Posterior vena cava (tissue), 2 donors: ENCODE data around the gene TTC27. TPM values are rescaled to one million over a fixed set of nuclear protein-coding genes. Genes with fewer than 3 reads are reported as not detected.
"Not testable (repeated sequence)": the region's sequence is repeated elsewhere in the genome, so short reads cannot be mapped to it uniquely, and the experiment has no call there.

Experiments used
- DNase-seq: peaks from one replicate; pipeline ENCODE4 v3.0.0-alpha.2; 2020; ENCODE audit warnings: low spot score
- intact Hi-C, 2 donors: fragments of 100-400 bp; cut with DNase I; formaldehyde crosslinking; loops; one replicate each; pipeline versions ENCODE4 v1.14.1 to v1.14.2; 2022 to 2023
- total RNA-seq, 2 donors: library from RNA; stranded (reverse); fragmentation: NEBNext Ultra II Directional; extraction: Animal tissue kit (Norgen Biotek cat#: 25700); gene quantifications; one replicate each; pipeline ENCODE4 v1.2.1, GENCODE V29; 2021
- donor health status: DM: yes; HTN: yes; CAD: no.
- donor health status: DM: yes; HTN: yes; CAD: no.

TTC27 gene
- total RNA-seq, 2 donors from 2014 or later: 13.6 to 17.3 TPM

DNA sequence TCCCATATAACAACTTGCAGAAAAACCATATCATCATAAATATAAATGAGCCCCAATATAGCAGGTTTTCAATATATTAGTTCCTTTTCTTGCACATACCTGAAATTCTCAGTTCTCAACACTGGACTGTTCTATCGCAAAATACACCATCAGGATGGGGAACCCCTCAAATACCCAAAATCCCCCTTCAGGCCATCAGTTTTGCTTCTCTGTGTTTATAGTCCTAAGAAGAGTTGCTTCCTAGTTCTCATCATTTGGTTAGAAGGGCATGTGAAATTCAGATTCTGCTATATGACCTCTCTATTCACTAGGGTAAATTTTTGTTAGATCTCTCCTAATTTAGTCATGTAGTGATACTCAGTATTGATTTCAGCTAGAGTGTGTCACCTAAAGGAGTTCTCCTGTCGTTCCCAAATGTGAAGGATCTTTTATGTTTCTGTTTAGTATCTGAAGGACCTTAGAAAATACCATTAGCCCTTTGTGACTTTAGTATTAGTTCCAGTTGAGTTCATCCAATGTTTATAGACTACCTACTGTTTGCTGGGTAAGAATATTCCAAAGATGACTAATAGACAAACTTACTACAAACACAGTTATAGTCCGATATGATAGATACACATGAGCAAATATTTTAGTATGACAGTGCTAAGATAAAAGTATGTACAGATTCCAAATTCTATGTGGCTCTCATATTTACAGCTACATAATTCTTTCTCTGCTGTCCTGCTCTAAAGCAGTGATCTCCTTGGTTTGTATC, 115.8 kb downstream of the TTC27 start:
- intact Hi-C loops: no loop called here
- no peak for DNase-seq

DNA sequence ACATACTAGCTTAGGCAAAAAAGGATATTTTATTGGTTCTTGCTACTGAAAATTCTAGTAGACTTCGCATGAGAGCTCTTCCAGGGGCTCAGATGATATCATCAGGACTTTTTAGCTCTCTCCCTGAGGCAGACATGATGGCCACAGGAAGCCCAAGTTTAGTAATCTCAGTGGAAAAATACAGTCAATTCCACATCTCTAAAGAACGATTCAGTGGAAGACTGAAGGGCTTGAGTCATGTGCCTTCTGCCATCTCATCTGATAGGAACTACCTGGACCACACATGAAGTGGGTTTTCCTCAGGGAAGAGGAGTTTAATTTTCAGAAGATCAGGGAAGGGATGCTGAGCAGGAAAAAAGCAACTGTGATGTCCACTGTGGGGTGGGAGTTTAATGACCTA, 117.3 kb downstream of the TTC27 start:
- intact Hi-C loops: no loop called here
- no peak for DNase-seq

DNA sequence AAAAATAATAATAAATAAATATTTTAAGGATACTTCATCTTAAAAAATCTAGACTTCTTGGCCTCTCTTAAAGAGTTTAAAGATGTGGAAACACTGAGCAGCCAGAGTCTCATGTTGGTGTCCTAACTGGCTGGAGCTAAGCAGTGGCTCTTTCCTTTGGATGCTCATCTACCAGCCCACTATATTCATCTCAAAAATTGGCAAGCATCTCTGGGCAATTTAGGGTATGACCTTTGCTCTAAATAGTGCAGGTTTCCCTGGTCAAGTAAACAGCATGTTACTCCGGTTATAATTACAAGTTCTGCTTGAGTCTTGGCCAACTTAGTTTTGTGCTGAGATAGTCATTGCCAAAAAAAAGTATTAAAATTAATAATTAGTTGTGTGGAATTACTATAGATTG, 117.8 kb downstream of the TTC27 start:
- intact Hi-C loops: no loop called here
- DNase-seq: no peak

DNA sequence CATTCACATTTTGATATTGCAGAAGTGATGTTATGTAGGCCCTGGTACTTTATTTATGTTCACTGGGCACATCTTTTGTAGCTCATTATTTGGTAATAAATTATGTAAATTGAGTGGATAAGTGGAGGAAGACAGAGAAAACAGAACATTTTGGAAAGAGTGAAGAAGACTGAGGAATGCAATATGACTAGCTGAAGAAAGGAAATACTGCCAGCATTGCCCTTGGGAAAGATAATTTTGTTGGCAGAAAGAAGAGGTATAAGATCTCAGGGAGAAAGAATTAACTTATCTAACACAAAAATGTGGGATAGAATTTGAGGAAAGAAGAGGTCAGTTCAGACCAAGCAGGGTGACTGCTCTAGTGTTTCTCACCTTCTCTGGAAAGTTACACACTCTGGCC, 118.8 kb downstream of the TTC27 start:
- DNase-seq: no peak
- intact Hi-C loops: no loop called here

DNA sequence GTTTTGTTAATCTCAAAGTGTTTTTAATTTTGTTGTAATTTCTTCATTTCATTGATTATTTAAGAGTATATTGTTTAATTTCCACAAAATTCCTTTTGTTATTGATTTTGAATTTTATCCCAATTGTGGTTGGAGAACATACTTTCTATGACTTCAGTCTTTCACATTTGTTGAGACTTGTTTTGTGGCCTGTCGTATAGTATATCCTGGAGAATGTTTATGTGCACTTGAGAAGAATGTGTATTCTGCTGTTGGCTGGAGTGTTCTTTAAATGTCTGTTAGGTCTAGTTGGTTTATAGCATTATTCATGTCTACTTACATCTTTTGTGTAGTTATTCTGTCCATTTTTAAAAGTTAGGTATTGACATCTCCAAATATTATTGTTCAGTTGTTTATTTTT, 120.3 kb downstream of the TTC27 start:
- DNase-seq: no peak

DNA sequence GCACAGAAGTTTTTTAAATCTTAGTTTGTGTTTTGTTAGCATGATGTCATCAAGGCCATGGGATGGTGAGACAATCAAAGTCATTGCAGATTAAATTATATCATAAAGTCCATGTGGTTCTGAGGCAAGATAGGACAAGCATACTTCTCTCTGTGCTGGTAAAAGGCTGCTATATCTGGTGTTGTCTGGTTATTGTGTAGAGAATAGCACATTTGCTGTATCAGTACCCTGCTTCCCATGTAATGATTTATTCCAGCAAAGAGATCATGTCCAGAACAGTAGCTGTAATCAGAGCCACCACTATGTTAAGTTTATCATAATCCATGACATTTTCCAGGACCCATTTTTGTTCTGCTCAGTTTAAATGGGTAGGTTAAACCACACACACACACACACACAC, 123.0 kb downstream of the TTC27 start:
- intact Hi-C loops: no loop called here

More for the DNA sequence above, 120.3 kb downstream of the TTC27 start:
- intact Hi-C loops: no loop called here

DNA sequence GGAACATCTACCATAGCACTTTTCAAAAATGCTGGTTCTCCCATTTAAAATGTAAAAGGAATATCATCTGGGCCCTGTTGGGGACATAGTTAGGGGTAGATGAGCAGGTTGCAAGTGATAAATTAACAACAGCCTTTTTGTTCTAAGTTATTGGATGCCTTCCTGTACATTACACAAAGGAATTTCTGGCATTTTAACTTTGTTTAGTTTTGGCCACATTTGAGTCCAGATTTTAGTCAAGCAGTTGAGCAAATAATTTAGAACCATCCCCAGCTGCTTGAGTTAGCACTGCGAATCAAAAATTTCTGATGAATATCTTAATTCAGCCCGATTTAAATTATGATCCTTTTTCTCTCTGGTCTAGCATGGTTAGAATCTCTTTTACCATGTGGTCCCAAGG, 124.4 kb downstream of the TTC27 start:
- DNase-seq: no peak
- intact Hi-C loops: no loop called here

More for the DNA sequence above, 123.0 kb downstream of the TTC27 start:
- DNase-seq: no peak

DNA sequence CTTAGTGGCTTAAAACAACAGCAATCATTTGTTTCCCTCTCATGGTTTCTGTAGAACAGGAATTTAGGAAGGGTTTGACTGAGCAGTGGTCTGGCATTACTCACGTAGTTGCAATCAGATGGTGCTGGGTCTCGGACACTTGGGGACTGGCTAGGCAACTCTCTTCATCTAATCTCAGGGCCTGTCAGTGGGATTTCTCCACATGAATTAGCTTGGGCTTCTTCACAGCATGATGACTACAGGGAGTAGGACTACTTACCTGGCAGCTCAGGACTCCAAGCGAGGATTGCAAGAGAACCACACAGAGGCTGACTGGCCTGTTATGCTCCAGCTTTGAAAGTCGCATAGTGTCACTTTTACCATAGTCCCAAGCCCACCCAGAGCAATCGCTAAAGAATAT, 125.1 kb downstream of the TTC27 start:
- intact Hi-C loops: no loop called here
- DNase-seq: no peak

DNA sequence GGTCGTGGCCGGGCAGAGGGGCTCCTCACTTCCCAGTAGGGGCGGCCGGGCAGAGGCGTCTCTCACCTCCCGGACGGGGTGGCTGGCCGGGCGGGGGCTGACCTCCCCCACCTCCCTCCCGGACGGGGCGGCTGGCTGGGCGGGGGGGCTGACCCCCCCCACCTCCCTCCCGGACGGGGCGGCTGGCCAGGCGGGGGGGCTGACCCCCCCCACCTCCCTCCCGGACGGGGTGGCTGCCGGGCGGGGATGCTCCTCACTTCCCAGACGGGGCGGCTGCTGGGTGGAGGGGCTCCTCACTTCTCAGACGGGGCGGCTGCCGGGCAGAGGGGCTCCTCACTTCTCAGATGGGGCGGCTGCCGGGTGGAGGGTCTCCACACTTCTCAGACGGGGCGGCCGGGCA, 126.8 kb downstream of the TTC27 start:
- DNase-seq, intact Hi-C loops: not testable (repeated sequence)

DNA sequence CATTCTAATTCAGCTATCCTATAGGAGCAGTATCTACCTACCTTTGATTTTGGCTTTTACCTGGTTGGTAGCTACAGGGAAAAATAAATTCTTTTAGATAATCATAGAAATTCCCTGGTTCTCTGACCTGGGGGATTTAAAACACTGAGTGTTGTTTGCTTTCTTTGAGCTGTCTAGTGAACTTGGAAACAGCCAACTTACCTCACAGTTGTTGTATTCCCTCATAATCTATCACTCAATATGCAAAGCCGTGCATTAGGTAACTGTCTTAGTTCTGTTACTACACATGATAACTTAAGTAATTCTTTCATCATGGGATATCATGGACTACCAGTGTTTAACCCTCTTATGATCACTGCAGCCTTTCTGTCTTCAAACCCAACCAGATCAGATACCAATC, 127.8 kb downstream of the TTC27 start:
- intact Hi-C loops: no loop called here
- DNase-seq: no peak

DNA sequence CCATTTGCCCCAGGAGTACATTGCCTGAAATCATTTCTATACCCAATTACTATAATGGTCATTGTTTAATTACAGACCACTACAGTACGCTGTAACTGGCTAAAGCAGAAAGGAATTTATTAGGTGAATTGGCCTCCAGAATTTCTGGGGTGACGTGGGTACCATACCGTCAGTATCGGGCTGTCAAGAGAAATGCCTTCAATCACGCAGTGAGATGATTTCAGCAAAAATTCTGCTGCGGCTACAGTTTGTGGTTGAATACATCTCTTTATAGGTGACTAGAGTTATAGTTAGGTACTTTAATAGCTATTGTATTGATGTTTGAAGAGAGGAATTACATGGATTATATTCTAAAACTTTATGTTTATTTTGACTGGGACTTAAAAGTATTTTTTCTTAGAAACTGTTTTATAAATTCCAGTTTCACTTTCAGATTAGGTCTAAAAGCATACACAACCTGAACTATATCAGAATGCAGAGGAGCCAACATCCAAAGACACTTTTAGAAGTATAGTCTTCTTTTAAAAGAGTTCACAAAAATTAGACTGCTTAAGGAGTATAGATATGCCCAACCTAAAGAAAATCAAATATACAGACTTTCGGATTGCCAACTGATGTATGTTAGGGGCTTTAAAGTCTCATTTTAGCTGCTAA, 128.4 kb downstream of the TTC27 start:
- no peak for DNase-seq
- intact Hi-C loops: no loop called here

DNA sequence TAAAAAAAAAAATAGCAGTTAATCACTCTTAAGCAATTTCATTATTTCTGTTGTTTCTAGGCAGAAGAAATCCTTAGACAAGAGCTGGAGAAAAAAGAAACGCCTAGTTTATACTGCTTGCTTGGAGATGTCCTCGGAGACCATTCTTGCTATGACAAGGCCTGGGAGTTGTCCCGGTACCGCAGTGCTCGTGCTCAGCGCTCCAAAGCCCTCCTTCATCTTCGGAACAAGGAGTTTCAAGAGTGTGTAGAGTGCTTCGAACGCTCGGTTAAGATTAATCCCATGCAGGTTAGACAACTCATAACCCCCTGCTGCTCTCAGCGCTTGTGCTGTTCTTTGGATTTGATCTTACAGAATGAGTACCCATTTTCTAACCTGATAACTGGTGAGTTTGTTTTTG, 130.4 kb downstream of the TTC27 start:
- DNase-seq: no peak
- intact Hi-C loops: no loop called here

DNA sequence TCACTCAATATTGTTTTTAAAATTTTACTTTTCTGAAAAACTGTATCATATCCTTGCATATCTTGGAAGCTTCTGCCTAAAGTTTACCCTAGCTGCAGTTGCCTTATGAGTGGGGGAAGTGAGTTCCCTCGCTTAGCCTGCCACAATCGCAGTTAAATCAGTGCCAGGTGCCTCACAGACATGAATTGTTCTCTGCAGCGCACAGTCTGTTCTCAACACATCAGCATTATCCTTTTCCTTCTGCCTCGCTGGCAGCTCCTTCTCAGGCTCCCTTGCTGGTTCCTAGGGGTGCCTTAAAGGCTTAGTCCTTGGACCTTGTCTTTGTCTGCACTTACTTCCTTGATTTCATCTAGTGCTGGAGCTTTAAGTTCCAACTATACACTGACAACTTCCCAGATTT, 132.8 kb downstream of the TTC27 start:
- intact Hi-C loops: no loop called here
- DNase-seq: no peak

DNA sequence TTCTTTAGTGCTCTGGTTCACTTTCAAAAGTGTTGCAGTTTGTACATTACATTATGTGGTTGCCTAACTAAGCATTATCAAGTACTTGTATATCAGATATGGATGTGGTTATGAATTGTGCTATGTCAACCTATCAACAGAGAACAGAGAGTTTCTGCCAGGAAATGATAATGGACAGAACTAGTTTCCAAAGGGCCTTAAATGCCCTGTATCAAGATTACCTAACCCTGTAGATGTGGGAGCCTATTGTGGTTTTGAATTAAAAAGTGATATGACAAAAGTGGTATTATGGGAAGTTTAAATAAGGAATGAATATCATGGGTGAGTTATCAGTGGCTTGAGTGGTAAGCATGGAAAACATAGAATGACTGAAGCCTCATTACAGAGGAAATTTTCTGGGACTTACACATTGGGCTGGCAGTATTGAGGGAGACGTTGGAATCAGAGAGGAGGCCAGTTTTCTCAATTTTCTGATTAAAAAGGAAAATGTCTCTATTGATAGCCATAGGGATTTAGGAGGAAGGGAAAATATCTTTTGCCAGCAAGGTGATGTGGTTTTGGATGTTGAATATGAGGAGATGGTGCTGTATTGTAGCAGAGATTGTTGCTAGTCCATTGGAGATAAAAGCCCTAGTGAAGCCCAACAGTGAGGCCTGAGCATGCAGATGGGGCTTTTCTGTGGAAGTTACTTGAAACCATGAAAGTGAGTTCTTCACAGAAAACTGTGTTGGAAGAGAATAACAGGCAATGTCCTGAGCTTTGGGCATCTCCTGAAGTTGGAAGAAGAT, 140.7 kb downstream of the TTC27 start:
- no peak for DNase-seq
- intact Hi-C loops: no loop called here

DNA sequence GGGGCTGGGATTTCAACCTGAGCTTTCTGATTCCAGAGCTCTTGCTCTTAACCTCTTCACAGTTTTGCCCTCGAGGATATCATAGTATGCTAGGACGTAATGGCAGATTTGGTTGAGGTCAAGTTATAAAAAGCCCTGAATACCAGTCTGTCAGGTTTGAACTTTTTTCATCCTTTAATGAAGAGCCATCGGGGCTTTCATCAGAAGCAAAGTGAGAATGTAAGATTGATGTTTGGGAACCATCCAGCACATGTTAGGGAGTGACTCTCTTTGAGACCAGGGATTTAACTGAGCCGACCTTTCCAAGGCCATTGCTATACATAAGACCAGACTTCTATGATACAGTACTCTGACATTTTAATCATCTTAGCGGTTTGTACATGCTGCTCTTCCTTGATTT, 142.5 kb downstream of the TTC27 start:
- intact Hi-C loops: loop anchor here (5.0 to 10.0 kb wide), 4 partner anchors 177 to 814 kb away; partner anchors contain the start of gene LTBP1 (in 1 of the 2)
- no peak for DNase-seq

DNA sequence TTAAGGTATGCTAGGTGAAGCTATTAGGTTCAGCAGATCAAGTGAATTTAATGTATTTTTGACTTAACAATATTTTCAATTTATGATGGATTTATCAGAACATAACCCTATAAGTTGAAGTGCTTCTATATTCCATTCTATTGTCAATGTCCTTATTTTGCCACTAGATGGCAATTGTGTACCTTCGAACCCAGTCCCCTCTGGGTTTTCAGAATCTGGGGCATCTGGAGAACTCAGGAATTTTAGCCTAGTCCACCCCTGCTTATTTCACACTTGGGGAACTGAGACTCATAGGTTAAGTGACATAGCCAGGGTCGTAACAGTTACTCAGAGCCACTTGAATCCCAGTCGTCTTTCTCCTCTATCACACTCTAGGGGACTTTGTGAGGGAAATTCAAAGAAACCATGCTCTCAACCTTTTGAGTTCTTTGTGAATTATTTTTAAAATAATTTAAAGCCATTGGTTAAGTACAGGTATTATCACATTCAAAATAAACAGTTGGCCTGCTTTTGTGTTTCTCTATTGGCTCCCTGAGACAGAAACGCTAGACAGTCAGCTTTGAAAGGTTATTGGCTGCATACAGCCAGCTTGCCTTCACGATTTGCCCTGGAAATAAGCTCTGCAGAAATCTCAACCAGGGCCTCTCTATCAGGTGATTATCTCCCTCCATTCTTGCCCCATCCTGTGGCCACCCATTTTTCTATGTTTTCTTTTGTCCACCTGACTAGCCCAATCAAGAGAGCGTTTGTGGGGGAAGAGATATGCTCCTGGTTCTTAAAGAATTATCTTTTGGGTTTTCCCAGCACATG, 145.0 kb downstream of the TTC27 start:
- DNase-seq: no peak
- intact Hi-C loops: loop anchor here (5.0 to 10.0 kb wide), 4 partner anchors 174 to 812 kb away; partner anchors contain the start of gene LTBP1 (in 1 of the 2)

DNA sequence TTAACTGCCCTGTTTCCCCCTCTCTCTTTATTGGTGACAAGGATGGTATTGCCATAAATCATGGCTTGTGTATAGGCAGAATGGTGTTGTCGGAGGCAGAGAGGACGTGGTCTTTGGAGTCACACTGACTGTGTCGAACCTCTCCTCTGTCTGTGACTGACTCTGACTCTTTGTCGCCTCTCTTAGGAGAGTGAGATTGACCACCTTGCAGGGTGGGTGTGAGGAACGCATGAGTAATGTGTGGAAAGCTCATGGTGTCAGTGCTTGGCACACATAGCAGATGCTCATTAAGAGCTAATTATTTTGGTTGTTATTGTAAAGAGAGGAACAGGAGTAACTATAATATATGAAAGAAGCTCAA, 145.6 kb downstream of the TTC27 start:
- no peak for DNase-seq
- intact Hi-C loops: loop anchor here (5.0 to 10.0 kb wide), 4 partner anchors 174 to 811 kb away; partner anchors contain the start of gene LTBP1 (in 1 of the 2)

DNA sequence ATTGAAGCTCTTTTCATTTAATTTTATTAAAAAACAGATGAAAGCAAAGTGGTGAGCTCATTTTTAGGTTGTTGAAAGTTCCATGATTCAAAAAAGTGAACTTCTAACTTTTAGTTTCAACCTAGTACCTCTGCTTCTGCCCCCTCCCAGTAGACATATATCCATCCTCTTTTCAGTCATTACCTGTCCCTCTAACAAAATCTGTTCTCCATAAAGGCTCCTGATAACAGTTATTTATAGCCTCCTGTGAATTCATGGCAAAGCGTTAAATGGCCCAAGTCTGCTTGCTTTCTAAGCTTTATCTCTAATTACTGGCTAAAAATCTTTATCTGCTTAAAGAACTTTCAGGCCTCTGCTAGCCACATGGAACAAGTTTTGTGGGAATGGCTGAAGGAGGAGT, 148.1 kb downstream of the TTC27 start:
- intact Hi-C loops: loop anchor here in 1 of 2 donors (10.0 kb wide), 2 partner anchors 249 to 809 kb away; no protein-coding TSS in a partner anchor
- no peak for DNase-seq

DNA sequence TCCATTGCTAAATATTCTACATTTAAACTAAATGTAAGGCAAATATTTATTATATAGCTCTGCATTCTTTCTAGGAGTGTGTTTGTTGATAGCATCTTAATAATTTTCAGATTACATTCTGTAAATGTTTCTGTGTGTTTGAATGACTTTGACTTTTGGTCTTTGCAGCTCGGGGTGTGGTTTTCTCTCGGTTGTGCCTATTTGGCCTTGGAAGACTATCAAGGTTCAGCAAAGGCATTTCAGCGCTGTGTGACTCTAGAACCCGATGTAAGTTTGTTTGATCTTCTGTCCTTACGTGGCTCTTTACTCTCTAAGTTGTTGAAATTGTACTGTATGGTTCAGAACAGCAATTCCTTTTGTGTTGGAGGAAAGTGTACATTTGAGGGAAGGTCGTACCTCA, 149.9 kb downstream of the TTC27 start:
- intact Hi-C loops: loop anchor here in 1 of 2 donors (10.0 kb wide), 2 partner anchors 247 to 807 kb away; no protein-coding TSS in a partner anchor
- no peak for DNase-seq
